ENCODE data around the gene GRK2. TPM values are rescaled to one million over a fixed set of nuclear protein-coding genes. Genes with fewer than 3 reads are reported as not detected.

GRK2 gene
- total RNA-seq, 1 donor from 2014 or later = 30.0 TPM

- Mint-ChIP-seq H3K4me1 (peaks cover 46% of the 10 kb centered on the region), H3K27me3 (ENCODE audit: insufficient read depth, low read depth) (peaks cover 7% of the 10 kb centered on the region), H3K36me3 (peaks cover 2% of the 10 kb centered on the region), H3K9me3 (no peaks in the 10 kb centered on the region), H3K4me3 (peak overlapping the region; percentile 79), H3K27ac (no peak overlapping the region)
- Histone ChIP-seq H3K4me2 (peak overlapping the region; percentile 64), H3K9me3 (ENCODE audit: low read depth) (no peaks in the 10 kb centered on the region), H3K27ac (peak overlapping the region; percentile 51), H2AFZ (replicated peaks) (no peak overlapping the region), H3K36me3 (no peaks in the 10 kb centered on the region), H3K4me1 (peaks cover 32% of the 10 kb centered on the region), H3K79me2 (ENCODE audit: low read depth) (peaks cover 75% of the 10 kb centered on the region), H3K4me3 (peak overlapping the region; percentile 13), H3F3A (ENCODE audit: low read depth) (peaks cover 32% of the 10 kb centered on the region), H4K20me1 (ENCODE audit: low read depth) (peaks cover 82% of the 10 kb centered on the region), H3K9ac (no peak overlapping the region), H3K27me3 (peaks cover 13% of the 10 kb centered on the region)
- TF ChIP-seq EZH2 (IDR thresholded peaks at IDR 0.05) (no peak), EZH2phosphoT487 (IDR thresholded peaks at IDR 0.05) (no peak), CTCF (IDR thresholded peaks at IDR 0.05) (no peak)
- no peak for DNase-seq (ENCODE audit: low spot score)
Observed at GRCh38 chr11:67269401-67270255, 3.4 kb downstream of the GRK2 start.

- Histone ChIP-seq H4K20me1 (ENCODE audit: low read depth) (peaks cover 87% of the 10 kb centered on the region), H3K27me3 (peaks cover 4% of the 10 kb centered on the region), H3K9ac (no peak overlapping the region), H3F3A (ENCODE audit: low read depth) (peaks cover 32% of the 10 kb centered on the region), H3K4me3 (peak overlapping the region; percentile 13), H3K79me2 (ENCODE audit: low read depth) (peaks cover 84% of the 10 kb centered on the region), H2AFZ (replicated peaks) (no peak overlapping the region), H3K36me3 (no peaks in the 10 kb centered on the region), H3K4me2 (peak overlapping the region; percentile 64), H3K4me1 (peaks cover 32% of the 10 kb centered on the region), H3K27ac (peak overlapping the region; percentile 51), H3K9me3 (ENCODE audit: low read depth) (no peaks in the 10 kb centered on the region)
- Mint-ChIP-seq H3K36me3 (peaks cover 2% of the 10 kb centered on the region), H3K4me1 (peaks cover 46% of the 10 kb centered on the region), H3K4me3 (peak overlapping the region; percentile 79), H3K27me3 (ENCODE audit: insufficient read depth, low read depth) (peaks cover 6% of the 10 kb centered on the region), H3K27ac (peak overlapping the region; percentile 70), H3K9me3 (no peaks in the 10 kb centered on the region)
- peak; percentile 77 for DNase-seq (ENCODE audit: low spot score)
- TF ChIP-seq CTCF (IDR thresholded peaks at IDR 0.05) (no peak), EZH2 (IDR thresholded peaks at IDR 0.05) (no peak), EZH2phosphoT487 (IDR thresholded peaks at IDR 0.05) (no peak)
Observed at GRCh38 chr11:67270256-67271204, 4.3 kb downstream of the GRK2 start.

- H3K4me3 Mint-ChIP-seq = peak overlapping the region; percentile 79
- no peak for TF ChIP-seq CTCF (IDR thresholded peaks at IDR 0.05)
- TF ChIP-seq EZH2phosphoT487 (IDR thresholded peaks at IDR 0.05) = no peak
- TF ChIP-seq EZH2 (IDR thresholded peaks at IDR 0.05) = no peak
Observed at GRCh38 chr11:67271205-67271540, 4.9 kb downstream of the GRK2 start.

More at GRCh38 chr11:67271205-67271540, 4.9 kb downstream of the GRK2 start:
- Histone ChIP-seq H3K9ac (no peak overlapping the region), H3K4me3 (peak overlapping the region; percentile 13), H3K27ac (no peak overlapping the region), H3K36me3 (no peaks in the 10 kb centered on the region), H4K20me1 (ENCODE audit: low read depth) (peaks cover 87% of the 10 kb centered on the region), H3K79me2 (ENCODE audit: low read depth) (peaks cover 91% of the 10 kb centered on the region), H3K4me2 (peak overlapping the region; percentile 64), H3K9me3 (ENCODE audit: low read depth) (no peaks in the 10 kb centered on the region), H3K4me1 (peaks cover 32% of the 10 kb centered on the region), H3K27me3 (no peaks in the 10 kb centered on the region), H3F3A (ENCODE audit: low read depth) (peaks cover 29% of the 10 kb centered on the region), H2AFZ (replicated peaks) (no peak overlapping the region)
- Mint-ChIP-seq H3K4me1 (peaks cover 43% of the 10 kb centered on the region), H3K27me3 (ENCODE audit: insufficient read depth, low read depth) (no peaks in the 10 kb centered on the region), H3K9me3 (no peaks in the 10 kb centered on the region), H3K27ac (no peak overlapping the region), H3K36me3 (no peaks in the 10 kb centered on the region)
- DNase-seq (ENCODE audit: low spot score) = no peak

Measured in neural progenitor cell (in vitro differentiated cells).